DMS53 treated with DMSO at 0.1 percent for 48 hours (cell line): ENCODE results near the gene ZSCAN1.
"Not testable (repeated sequence)": the region's sequence is repeated elsewhere in the genome, so short reads cannot be mapped to it uniquely, and the experiment has no call there.

Experiments
- DNase-seq: peaks from one replicate; lab custom pipeline; 2025; ENCODE audit not compliant: unreplicated experiment; lab: John Stamatoyannopoulos, UW

ZSCAN1 gene, protein sequence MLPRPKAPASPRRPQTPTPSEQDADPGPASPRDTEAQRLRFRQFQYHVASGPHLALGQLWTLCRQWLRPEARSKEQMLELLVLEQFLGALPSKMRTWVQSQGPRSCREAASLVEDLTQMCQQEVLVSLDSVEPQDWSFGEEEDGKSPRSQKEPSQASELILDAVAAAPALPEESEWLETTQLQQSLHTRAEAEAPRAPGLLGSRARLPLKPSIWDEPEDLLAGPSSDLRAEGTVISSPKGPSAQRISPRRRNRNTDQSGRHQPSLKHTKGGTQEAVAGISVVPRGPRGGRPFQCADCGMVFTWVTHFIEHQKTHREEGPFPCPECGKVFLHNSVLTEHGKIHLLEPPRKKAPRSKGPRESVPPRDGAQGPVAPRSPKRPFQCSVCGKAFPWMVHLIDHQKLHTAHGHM

DNA sequence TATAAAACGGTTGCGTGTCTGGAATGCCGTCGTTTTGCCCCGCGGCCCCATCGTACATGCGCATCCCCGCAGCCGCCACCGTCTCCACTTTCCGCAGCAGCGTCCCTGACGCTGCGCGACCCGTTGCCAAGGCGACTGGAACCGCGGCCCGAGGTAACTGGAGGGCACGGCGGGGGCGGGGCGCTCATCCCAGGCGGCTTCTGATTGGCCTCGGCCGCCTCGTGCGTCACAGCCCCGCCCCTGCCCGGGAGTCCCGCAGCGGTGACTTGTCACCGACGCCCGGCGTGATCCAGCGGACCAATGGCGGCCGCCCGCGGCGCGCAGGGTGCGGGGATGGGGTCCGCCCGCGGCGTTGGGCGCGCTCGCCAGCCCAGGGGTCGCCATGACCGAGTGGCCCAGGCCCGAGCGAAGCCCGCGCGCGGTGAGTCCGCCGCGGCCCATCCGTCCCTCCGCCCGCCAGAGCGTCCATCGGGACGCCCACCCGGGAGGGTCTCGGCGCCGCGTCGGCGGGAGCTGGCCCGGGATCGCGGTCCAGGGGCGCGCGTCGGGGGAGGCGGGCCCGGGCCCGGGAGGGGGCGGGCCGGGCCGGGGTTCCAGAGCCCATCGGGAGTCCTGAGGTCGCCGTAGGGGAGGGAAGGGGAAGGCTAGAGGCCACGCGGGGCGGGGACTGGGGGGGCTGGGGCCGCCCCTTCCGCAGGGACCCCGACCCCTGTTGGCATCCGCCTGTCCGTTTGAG is at the start of gene ZSCAN1:
Gene ZSCAN1, plus strand, starts transcription at position 285 of the 736 bp plus-strand sequence. CDS start 3,812 bp downstream, outside the sequence.
- no peak for DNase-seq

DNA sequence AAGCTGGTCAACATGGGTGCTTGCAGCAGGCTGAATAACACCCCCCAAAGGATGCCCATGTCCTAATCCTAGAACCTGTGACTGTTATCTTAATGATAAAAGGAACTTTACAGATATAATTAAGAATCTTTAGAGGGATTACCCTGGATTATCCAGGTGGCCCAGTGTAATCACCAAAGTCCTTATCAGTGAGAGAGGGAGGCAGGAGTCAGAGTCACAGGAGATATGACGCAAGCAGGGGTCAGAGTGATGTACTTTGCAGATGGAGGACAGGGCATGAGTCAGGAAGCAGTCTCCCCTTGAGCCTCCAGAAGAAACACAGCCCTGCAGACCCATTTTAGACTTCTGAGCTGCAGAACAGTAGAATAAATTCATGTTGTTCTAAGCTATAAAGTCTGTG is 41.0 kb upstream of the ZSCAN1 start:
- no peak for DNase-seq

DNA sequence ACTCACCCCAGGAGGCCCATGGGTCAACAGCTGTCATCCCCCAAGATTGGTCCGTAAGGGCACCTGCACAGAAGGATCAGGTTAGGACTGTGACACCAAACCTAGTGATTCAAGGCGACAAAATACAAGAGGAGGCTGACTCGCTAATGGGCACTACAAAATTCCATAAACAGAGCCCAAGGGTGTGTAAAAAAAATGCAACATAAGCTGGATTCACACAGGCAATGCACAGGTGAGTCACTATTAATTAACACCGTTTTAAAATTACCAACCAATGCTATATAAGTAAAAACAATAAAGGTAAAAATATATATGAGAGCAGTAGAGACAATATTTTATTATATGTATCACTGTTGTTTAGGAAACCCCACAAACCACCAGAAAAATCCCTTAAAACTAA is 33.1 kb upstream of the ZSCAN1 start:
- no peak for DNase-seq

DNA sequence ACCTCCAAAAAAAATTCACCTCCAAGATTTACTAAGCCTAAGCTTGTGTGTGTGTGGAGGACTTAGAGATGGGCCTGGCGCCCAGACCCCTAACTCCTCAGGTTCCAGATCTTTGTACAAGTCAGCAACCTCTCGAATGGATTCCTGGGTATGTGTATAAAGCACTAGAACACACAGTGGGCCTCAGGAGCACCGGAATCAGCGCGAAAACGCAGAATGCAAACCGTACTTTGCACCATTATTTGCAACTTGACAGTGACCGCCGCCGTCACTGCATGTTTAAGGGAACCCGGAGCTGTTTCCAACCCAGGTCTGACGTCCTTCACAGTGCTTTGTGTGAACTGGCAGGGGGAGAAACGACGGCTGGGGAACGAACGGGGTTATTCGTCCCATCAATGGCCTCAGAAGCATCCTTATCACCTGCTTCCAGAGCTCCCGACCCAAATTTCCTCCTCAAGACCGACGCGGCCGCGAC is 31.9 kb upstream of the ZSCAN1 start:
- DNase-seq = no peak

DNA sequence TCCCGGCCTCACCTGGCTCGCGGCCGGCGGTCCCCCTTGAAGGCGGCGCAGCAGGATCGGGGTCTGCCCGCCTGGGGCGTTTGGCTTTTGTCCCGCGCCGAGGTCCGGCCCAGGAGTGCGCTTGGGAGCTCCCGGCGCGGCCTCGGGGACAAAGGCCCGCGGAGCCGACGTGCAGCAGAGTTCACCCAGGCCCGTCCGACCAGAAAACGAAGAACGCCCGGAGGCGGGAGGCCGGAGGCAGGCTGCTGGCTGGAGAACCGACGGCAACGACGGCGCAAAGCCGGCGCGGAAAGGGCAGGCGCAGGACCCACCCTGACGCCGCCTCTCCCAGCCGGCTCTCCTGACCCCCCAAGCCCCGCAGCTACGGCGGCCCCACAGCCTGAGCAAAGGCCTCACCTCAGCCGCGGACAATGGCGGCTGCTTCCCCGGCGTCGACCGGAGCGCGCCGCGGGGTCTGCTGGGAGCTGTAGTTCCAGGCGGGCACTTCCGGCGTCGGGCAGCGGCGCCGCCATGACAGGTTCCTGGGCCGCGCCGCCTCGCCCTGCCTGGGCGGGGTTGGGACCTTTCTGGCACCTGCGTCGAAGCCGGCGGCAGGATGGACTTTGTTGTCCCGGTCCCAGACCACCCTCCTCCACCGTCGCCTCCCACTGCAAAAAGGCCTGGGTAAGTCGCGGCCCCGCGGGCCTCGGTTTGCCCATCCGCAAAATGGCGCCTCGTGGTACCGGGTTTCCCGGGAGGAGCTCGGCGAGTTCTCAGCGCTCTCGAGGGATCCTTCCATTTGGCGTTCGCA is 31.2 kb upstream of the ZSCAN1 start, which contains the start of gene ZNF606:
Gene ZNF606, minus strand, starts transcription at position 437 of the 790 bp plus-strand sequence. CDS start 1,501 bp downstream, outside the sequence.
- peak; percentile 80 for DNase-seq

DNA sequence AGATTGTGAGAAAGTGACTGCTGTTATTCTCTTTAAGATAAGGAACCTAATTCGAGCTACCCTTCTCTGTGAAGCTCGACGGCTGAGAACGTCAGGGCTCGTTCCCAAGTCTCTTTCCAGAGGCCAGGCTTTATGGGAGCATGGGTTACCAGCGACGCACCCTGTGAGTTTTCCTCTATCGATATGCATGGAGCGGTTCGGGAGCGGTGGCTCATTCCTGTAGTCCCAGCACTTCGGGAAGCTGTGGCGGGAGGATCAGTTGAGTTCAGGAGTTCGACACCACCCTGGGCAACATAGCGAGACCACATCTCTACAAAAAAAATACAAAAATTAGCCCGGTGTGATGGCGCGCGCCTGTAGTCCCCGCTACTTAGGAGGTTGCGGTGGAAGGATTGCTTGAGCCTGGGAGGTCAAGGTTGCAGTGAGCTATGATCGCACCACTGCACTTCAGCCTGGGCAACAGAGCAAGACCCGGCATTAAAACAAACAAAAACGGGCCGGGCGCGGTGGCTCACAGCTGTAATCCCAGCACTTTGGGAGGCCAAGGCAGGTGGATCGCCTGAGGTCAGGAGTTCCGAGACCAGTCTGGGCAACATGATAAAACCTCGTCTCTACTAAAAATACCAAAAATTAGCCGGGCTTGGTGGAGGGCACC is 30.5 kb upstream of the ZSCAN1 start:
- DNase-seq = no peak

DNA sequence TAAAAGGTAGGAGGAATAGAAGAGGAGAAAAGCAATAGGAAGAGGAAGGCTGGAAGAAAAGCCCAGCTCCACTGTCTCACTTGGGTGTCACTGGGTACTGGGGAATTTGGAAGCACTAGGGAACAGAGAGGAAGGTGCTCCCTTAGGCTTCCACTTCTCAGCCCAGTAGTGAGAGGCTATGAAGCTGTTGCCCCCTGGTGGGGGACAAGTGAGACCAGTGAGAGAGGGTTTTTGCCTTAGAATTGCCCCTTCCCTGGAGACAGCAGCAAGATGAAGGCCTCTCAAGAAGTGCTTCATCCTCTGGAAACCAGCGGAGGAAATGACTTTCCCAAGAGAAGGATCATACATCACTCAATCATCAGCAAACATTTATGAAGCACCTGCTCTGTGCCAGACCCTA is 26.5 kb upstream of the ZSCAN1 start:
- DNase-seq = no peak

DNA sequence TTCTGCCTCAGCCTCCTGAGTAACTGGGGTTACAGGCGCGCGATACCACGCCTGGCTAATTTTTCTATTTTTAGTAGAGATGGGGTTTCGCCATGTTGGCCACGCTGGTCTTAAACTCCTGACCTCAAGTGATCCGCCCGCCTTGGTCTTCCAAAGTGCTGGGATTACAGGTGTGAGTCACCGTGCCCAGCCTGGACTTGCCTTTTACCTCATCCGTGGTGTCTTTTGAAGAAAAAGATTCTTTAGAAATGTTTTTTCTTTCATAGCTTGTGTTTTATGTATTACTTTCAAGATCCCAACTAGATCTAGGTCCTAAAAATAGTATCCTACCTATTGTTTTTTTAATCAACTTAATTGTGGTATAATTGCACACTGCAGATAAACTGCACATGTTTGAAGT is 24.9 kb upstream of the ZSCAN1 start:
- DNase-seq = not testable (repeated sequence)

DNA sequence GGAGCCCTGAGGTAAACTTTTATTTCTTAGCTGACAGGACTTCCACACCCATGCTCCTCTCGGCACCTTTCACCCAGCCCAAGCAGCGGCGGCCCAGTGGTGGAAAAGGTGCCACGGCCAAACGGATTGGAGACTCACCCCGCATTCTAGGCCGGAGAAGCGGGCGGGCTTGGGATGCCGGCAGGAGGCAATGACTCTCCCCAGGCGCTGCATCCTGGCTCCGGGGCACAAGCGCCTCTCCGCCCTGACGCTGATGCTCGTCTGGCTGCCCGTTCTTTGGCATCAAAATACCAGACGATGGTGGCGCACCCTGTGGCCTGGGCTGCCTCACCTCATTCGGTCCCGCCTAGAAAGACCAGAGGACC is 24.5 kb upstream of the ZSCAN1 start:
- no peak for DNase-seq

DNA sequence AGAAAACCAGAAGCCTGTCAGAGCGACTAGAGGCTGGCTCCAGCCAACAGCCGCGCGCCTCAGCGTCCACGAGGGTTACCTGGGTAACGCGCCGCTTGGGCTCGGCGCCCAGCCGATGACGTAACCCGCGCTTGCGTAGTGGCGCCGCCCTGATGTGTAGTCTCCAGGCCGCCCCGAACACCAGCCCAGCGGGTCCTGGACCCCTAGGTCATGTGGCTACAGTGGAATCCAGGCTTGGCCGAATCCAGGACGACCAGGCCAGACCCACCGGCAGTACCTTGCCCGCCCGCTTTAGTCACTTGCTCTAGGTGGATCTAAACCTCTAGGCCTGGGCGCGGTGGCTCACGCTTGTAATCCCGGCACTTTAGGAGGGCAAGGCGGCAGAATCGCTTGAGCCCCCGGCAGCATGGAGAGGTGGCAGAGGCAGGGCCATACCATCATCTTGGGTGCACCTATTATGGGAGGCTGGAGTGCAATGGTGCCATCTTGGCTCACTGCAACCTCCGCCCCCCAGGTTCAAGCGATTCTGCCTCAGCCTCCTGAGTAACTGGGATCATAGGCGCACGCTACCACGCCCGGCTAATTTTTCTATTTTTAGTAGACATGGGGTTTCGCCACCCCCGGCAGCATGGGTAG is 24.0 kb upstream of the ZSCAN1 start:
- DNase-seq = no peak

DNA sequence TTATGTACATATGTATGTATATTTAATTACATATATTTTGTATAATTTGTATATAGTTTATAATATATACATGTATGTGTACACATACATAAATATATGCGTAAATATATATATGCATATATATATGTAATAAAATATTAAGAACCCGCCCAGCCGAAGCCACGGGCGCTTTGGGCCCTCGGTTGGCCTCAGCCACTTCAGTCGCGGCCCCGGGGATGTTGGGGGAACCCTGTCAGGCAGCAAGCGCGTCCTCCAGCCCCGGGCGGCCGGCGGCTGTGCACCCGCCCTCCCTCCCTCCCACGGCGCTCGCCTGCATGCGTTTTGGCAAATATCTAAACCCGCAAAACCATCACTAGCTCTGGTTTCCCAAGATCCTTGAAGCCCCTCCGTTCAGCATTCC is 23.3 kb upstream of the ZSCAN1 start:
- DNase-seq = no peak

DNA sequence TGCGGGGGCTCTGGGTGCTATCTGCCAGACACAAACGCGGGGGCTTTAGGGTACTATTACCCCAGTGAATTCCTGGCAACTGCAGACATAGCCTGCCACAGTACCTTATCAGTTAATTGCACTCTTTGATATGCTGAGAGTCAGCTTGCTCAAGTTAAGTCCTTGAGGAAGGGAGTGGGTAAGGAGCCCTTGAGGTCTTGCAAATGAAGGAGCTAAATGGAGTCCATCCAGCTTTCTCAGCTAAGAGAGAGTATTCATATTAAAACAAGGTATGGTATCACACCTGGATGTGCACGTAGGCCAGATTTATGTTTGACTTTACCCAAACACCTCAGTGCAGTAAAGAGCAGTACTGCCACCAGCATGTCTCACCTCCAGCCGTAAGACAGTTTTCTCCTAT is 19.7 kb upstream of the ZSCAN1 start:
- DNase-seq = no peak

DNA sequence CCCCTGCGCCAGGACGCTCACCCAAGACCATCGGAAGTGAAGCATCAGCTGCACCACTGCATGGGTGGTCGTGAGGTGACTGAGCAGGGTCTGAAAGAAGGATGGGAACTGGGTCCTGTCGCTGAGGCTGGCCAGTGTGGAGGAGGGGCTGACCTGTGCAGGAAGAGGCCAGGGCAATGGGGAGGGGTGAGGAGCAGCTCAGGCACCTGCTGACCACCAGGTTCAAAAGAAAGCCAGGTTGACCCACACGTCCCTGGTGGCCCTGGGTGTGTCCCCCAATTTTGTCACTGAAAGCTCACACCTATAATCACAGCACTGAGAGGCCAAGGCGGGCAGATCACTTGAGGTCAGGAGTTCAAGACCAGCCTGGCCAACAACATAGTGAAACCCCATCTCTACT is 13.7 kb upstream of the ZSCAN1 start:
- no peak for DNase-seq

DNA sequence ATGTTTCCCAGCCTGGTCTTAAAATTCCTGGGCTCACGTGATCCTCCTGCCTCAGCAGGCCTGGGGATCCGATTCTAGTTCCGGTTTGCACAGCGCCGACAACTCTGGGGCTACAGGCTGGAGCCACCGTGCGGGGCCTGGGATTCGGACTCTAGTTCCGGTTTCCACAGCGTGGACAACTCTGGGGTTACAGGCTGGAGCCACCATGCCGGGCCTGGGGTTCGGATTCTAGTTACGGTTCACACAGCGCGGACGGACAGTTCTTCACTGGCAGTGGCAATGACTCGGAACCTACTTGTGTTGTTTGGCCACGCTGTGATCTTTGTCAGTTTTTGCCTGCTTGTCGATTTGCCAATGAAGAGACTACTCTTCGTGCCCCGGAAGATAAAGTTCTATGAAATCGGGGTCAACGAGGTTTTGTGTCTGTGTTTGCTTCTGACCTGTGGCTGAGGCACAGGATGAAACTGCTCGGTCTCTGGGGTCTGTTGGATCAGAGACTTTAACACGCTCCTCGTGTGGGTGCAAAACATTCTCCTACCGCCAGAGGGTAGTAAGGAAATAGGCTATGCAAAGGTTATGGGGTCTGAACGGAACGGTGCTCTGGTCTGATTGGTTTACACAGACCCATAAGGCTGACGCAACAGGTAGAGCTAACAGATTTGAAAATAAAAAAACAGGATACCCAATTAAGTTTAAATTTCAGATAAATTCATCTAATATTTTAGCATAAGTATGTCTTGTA is 12.1 kb upstream of the ZSCAN1 start:
- DNase-seq = peak; percentile 46

DNA sequence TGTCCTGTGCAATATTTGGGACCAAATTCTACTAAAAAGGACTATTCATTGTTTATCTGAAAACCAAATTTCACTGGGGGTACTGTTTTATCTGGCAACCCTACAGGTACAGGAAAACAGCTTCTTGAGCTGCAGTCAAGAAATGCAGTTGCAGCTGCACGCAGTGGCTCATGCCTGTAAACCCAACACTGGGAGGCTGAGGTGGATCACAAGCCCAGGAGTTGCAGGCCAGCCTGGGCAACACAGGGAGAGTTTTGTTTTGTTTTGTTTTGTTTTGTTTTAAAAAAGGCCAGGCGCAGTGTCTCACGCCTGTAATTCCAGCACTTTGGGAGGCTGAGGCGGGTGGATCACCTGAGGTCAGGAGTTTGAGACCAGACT is 11.6 kb upstream of the ZSCAN1 start:
- DNase-seq = no peak

DNA sequence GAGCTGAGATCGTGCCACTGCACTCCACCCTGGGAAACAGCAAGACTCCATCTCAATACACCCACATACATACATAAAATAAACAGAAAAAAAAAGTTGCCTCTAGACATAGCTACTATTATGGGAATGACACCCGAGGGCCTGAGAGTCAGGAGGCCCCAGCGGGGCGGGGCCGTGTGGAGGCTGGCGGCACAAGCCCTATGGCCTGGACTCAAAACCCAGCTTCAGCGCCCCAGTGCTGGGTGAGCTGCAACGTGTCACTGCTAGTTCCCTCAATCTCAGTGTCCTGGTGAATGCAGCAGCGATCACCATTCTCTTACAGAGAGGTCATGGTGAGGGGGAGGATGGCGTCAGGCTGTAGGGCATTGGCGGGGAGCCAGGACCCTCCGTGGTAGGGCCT is 9.2 kb upstream of the ZSCAN1 start:
- no peak for DNase-seq

DNA sequence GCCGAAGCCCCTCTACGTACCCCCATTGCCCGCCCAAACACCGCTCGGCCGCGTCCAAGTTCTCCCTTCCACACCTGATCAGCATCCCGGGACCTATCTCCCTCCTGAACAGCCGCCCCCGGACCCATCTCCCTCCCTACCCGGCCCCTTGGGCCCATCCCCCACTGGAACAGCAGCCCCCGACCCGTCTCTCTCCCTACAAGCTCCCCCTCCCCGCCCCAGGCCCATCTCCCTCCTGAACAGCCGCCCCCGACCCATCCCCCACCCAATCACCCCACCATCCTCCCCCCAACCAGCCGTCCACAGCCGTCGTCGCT is 610 bp downstream of the ZSCAN1 start:
- DNase-seq = no peak

DNA sequence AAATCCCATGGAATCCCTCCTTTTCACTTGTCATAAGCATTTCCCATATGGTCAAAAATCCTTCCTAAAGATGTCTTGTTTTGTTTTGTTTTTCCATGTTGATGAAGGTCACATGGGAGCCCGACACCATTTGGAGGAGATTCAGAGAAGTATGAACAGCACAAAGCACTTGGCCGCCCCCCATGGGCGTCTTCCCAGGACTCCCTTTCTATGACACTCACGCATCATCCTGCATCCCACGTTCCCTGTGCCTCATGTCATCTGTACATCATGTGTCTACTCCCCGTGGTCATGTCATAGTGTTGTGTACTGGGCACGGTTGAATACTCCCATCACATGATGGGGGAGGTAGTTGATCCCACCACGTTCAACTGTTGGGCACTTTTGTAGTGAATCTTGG is 2.0 kb downstream of the ZSCAN1 start:
- DNase-seq = no peak

DNA sequence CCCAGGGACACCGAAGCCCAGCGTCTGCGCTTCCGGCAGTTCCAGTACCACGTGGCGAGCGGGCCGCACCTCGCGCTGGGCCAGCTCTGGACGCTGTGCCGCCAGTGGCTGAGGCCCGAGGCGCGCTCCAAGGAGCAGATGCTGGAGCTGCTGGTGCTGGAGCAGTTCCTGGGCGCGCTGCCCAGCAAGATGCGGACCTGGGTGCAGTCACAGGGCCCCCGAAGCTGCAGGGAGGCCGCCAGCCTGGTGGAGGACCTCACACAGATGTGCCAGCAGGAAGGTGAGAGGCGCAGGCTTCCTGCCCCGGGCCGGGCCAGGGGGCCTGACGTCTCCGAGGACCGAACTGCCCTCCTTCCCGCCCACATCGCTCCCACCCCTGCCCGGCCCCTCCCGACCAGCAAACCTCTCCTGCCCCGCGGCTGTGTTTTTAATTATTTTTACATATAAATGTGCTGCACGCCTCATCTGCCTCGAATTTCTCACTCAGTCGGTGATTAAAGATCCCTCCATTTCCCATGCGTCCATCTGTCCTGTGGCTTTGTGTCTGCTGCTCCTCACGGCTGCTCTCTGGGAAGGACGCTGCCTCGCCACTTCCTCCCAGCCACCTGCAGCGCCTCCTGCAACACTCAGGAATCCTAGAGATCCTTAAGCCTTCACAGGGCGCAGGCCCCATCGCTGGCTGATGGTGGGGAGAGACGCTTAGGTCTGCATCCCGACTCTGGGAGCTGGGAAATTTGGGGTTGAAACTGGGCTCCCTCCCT is 4.3 kb downstream of the ZSCAN1 start:
- DNase-seq = no peak
